Suprapubic skin (tissue), 3 donors: Measurements from ENCODE around the gene SERTAD2.

Experiments used
- CTCF ChIP-seq, 2 donors: fragments of 200-600 bp in 1 of 2; fragments of 450-650 bp in 1 of 2; sonication (generic) in 1 of 2; IDR thresholded peaks; one replicate each; pipeline ENCODE4 v1.5.1; 2016 to 2019; ENCODE audit warnings: antibody characterized with exemption in 2 of 2, mild to moderate bottlenecking in 1 of 2, moderate library complexity in 1 of 2
- EP300 ChIP-seq: sonication (generic); formaldehyde crosslinking; IDR thresholded peaks from one replicate; pipeline ENCODE4 v1.6.1; 2017; ENCODE audit warnings: antibody characterized with exemption
- POLR2A ChIP-seq, 2 donors: fragments of 450-650 bp; IDR thresholded peaks; one replicate each; pipeline ENCODE4 v1.6.1; 2017; ENCODE audit warnings: antibody characterized with exemption in 2 of 2, mild to moderate bottlenecking in 2 of 2, moderate library complexity in 2 of 2

GRCh38 chr2:64639691-64640090 lies 14.0 kb downstream of the SERTAD2 start:
- TF ChIP-seq CTCF (IDR thresholded peaks at IDR 0.05) (no peak), POLR2A (IDR thresholded peaks at IDR 0.05) (no peak), EP300 (no peak)
